IPS-18a (cell line): ENCODE measurements around the gene LCE1D.

Experiments used
- H3K27ac ChIP-seq: one replicate; pipeline ENCODE4 v1.5.1; 2013; ENCODE audit warnings: low read length
- H3K27me3 ChIP-seq: one replicate; pipeline ENCODE4 v1.6.1; 2013; ENCODE audit warnings: mild to moderate bottlenecking, low read length; ENCODE audit not compliant: control insufficient read depth, insufficient read depth
- H3K36me3 ChIP-seq: one replicate; pipeline ENCODE4 v1.6.1; 2013; ENCODE audit warnings: low read depth, low read length; ENCODE audit not compliant: control insufficient read depth
- H3K4me1 ChIP-seq: one replicate; pipeline ENCODE4 v1.6.1; 2013; ENCODE audit warnings: low read depth, low read length; ENCODE audit not compliant: control insufficient read depth
- H3K4me3 ChIP-seq: one replicate; pipeline ENCODE4 v1.5.1; 2013; ENCODE audit warnings: low read length
- H3K9ac ChIP-seq: one replicate; pipeline ENCODE4 v1.6.1; 2013; ENCODE audit warnings: mild to moderate bottlenecking, low read length, moderate library complexity
- H3K9me3 ChIP-seq: one replicate; pipeline ENCODE4 v1.6.1; 2013; ENCODE audit warnings: low read depth, low read length; ENCODE audit not compliant: control insufficient read depth

LCE1D gene

GRCh38 chr1:152796421-152796820, at the start of gene LCE1D:
Gene LCE1D, plus strand, starts transcription at chr1:152796721. Its CDS starts 1,074 bp downstream, at chr1:152797795.
- Histone ChIP-seq H3K36me3 (no peaks in the 10 kb centered on the region), H3K4me3 (no peak within 1 kb of the TSS), H3K27ac (no peak within 1 kb of the TSS), H3K4me1 (no peaks in the 10 kb centered on the region), H3K27me3 (no peaks in the 10 kb centered on the region), H3K9me3 (peaks cover 71% of the 10 kb centered on the region), H3K9ac (no peak within 1 kb of the TSS)

- H3K4me1 ChIP-seq = no peaks in the 10 kb centered on the region
- H3K9me3 ChIP-seq = peaks cover 59% of the 10 kb centered on the region
- H3K27me3 ChIP-seq = no peaks in the 10 kb centered on the region
- no peaks in the 10 kb centered on the region for H3K36me3 ChIP-seq
- H3K4me3 ChIP-seq = no peak overlapping the region
- no peak overlapping the region for H3K9ac ChIP-seq
- H3K27ac ChIP-seq = no peak overlapping the region
These were observed 48.7 kb upstream of the LCE1D start for GRCh38 chr1:152747831-152748230.

GRCh38 chr1:152752225-152752624, 44.3 kb upstream of the LCE1D start:
- Histone ChIP-seq H3K27ac (no peak overlapping the region), H3K36me3 (no peaks in the 10 kb centered on the region), H3K27me3 (no peaks in the 10 kb centered on the region), H3K4me3 (no peak overlapping the region), H3K4me1 (no peaks in the 10 kb centered on the region), H3K9ac (no peak overlapping the region), H3K9me3 (peaks cover 64% of the 10 kb centered on the region)

- peaks cover 70% of the 10 kb centered on the region for H3K9me3 ChIP-seq
- H3K4me1 ChIP-seq = no peaks in the 10 kb centered on the region
- H3K4me3 ChIP-seq = no peak overlapping the region
- no peaks in the 10 kb centered on the region for H3K27me3 ChIP-seq
- H3K27ac ChIP-seq = no peak overlapping the region
- no peak overlapping the region for H3K9ac ChIP-seq
- no peaks in the 10 kb centered on the region for H3K36me3 ChIP-seq
These were observed 42.9 kb upstream of the LCE1D start for GRCh38 chr1:152753586-152753985.

- Histone ChIP-seq H3K27ac (no peak overlapping the region), H3K4me3 (no peak overlapping the region), H3K9ac (no peak overlapping the region), H3K9me3 (peaks cover 75% of the 10 kb centered on the region), H3K36me3 (no peaks in the 10 kb centered on the region), H3K27me3 (no peaks in the 10 kb centered on the region), H3K4me1 (no peaks in the 10 kb centered on the region)
These were observed 39.6 kb upstream of the LCE1D start for GRCh38 chr1:152756872-152757271.

- no peaks in the 10 kb centered on the region for H3K36me3 ChIP-seq
- peaks cover 75% of the 10 kb centered on the region for H3K9me3 ChIP-seq
- H3K27me3 ChIP-seq = no peaks in the 10 kb centered on the region
- no peak within 1 kb of the TSS for H3K9ac ChIP-seq
- no peak within 1 kb of the TSS for H3K4me3 ChIP-seq
- no peaks in the 10 kb centered on the region for H3K4me1 ChIP-seq
- no peak within 1 kb of the TSS for H3K27ac ChIP-seq
These were observed 38.8 kb upstream of the LCE1D start, which contains the start of gene KPRP for GRCh38 chr1:152757747-152758146. Gene KPRP, plus strand, starts transcription at chr1:152758025. Its CDS starts 1,564 bp downstream, at chr1:152759589.

GRCh38 chr1:152758636-152759035, 37.9 kb upstream of the LCE1D start:
- Histone ChIP-seq H3K36me3 (no peaks in the 10 kb centered on the region), H3K9me3 (peaks cover 79% of the 10 kb centered on the region), H3K4me3 (no peak overlapping the region), H3K4me1 (no peaks in the 10 kb centered on the region), H3K27ac (no peak overlapping the region), H3K27me3 (no peaks in the 10 kb centered on the region), H3K9ac (no peak overlapping the region)

- H3K36me3 ChIP-seq = no peaks in the 10 kb centered on the region
- H3K27ac ChIP-seq = no peak overlapping the region
- H3K9me3 ChIP-seq = peaks cover 79% of the 10 kb centered on the region
- H3K27me3 ChIP-seq = no peaks in the 10 kb centered on the region
- H3K4me1 ChIP-seq = no peaks in the 10 kb centered on the region
- H3K4me3 ChIP-seq = no peak overlapping the region
- no peak overlapping the region for H3K9ac ChIP-seq
These were observed 36.9 kb upstream of the LCE1D start for GRCh38 chr1:152759453-152760173.

GRCh38 chr1:152760551-152761190, 35.9 kb upstream of the LCE1D start:
- Histone ChIP-seq H3K4me1 (no peaks in the 10 kb centered on the region), H3K9me3 (peaks cover 79% of the 10 kb centered on the region), H3K27ac (no peak overlapping the region), H3K9ac (no peak overlapping the region), H3K4me3 (no peak overlapping the region), H3K27me3 (no peaks in the 10 kb centered on the region), H3K36me3 (no peaks in the 10 kb centered on the region)

- Histone ChIP-seq H3K9me3 (peaks cover 81% of the 10 kb centered on the region), H3K4me1 (no peaks in the 10 kb centered on the region), H3K4me3 (no peak overlapping the region), H3K27me3 (no peaks in the 10 kb centered on the region), H3K36me3 (no peaks in the 10 kb centered on the region), H3K9ac (no peak overlapping the region), H3K27ac (no peak overlapping the region)
These were observed 34.8 kb upstream of the LCE1D start for GRCh38 chr1:152761609-152762213.

- Histone ChIP-seq H3K9me3 (peaks cover 70% of the 10 kb centered on the region), H3K27ac (no peak overlapping the region), H3K4me3 (no peak overlapping the region), H3K9ac (no peak overlapping the region), H3K36me3 (no peaks in the 10 kb centered on the region), H3K27me3 (no peaks in the 10 kb centered on the region), H3K4me1 (no peaks in the 10 kb centered on the region)
These were observed 27.5 kb upstream of the LCE1D start for GRCh38 chr1:152768847-152769533.
